Measurements from ENCODE around the gene CALB2. TPM values are rescaled to one million over a fixed set of nuclear protein-coding genes. Genes with fewer than 3 reads are reported as not detected.

CALB2 gene
- total and polyA plus RNA-seq, 2 of the 8 experiments (the other 6 are each of a cell fraction or from before 2014, with no cell fraction given), result 1.9 to 2.6 TPM

GRCh38 chr16:71426069-71426879, 67.8 kb downstream of the CALB2 start (continued):
- TF ChIP-seq ATF2 (IDR thresholded peaks at IDR 0.05; ENCODE audit: low read length) (peak; percentile 92), GABPA (IDR thresholded peaks at IDR 0.05; ENCODE audit: borderline replicate concordance, insufficient read depth, low read length) (no peak), SP1 (IDR thresholded peaks at IDR 0.05; ENCODE audit: low read depth, low read length) (0 out of 2 replicates have a peak, but pooled peaks have one; percentile 50), USF2 (IDR thresholded peaks at IDR 0.05; ENCODE audit: low read length) (no peak), RXRA (IDR thresholded peaks at IDR 0.05; ENCODE audit: insufficient read depth, low read depth, low read length) (no peak), CHD2 (IDR thresholded peaks at IDR 0.05; ENCODE audit: low read length) (peak; percentile 62; the same call in 1 of the 2 replicates), RBBP5 (IDR thresholded peaks at IDR 0.05; ENCODE audit: borderline replicate concordance, low read depth, low read length) (peak; percentile 99), TAF1 (IDR thresholded peaks at IDR 0.05; ENCODE audit: low read depth, low read length) (peak; percentile 16; the same call in 1 of the 2 replicates), CREB1 (IDR thresholded peaks at IDR 0.05) (peak; percentile 78), SIN3A (conservative IDR thresholded peaks at IDR 0.05 in 1 of 2, IDR thresholded peaks at IDR 0.05 in 1 of 2; ENCODE audit: low read depth in 1 of 2, low read length in 2 of 2) (peak in 1 of 2 experiments; percentile 75; a peak in 2 of 4 replicates), GTF2F1 (IDR thresholded peaks at IDR 0.05; ENCODE audit: borderline replicate concordance, low read depth, low read length) (no peak), YY1 (IDR thresholded peaks at IDR 0.05; ENCODE audit: low read depth, low read length) (peak; percentile 75), TEAD4 (IDR thresholded peaks at IDR 0.05; ENCODE audit: low read depth, low read length) (peak; percentile 78), KDM1A (IDR thresholded peaks at IDR 0.05; ENCODE audit: borderline replicate concordance, low read length) (peak; percentile 35; the same call in 1 of the 2 replicates), MAFK (IDR thresholded peaks at IDR 0.05; ENCODE audit: low read depth, low read length) (peak; percentile 87; the same call in 1 of the 2 replicates), ASH2L (IDR thresholded peaks at IDR 0.05; ENCODE audit: low read length) (peak; percentile 100), SIX5 (IDR thresholded peaks at IDR 0.05; ENCODE audit: low read depth, low read length) (no peak)

All from H1 (cell line).